ENCODE measurements around the gene FAM221B.

- TF ChIP-seq CTCF (conservative IDR thresholded peaks at IDR 0.05; ENCODE audit: low read depth, low read length) (no peak), EZH2 (IDR thresholded peaks at IDR 0.05; ENCODE audit: borderline replicate concordance, low read depth, low read length, poor library complexity, severe bottlenecking) (no peak)
Measured at GRCh38 chr9:35831040-35831439, 2.5 kb upstream of the FAM221B start.
